Loucy (cell line): ENCODE measurements around the gene URI1.

Source experiments
- CTCF ChIP-seq: fragments of 200-600 bp; sonication (generic); conservative IDR thresholded peaks from 2 replicates; pipeline ENCODE4 v1.5.1; 2014; ENCODE audit warnings: mild to moderate bottlenecking, antibody characterized with exemption, low read length
- EZH2phosphoT487 ChIP-seq: fragments of 200-600 bp; IDR thresholded peaks from 2 replicates; pipeline ENCODE4 v1.6.1; 2018; ENCODE audit warnings: antibody characterized with exemption, mild to moderate bottlenecking, moderate library complexity, borderline replicate concordance

- TF ChIP-seq CTCF, result no peak
- TF ChIP-seq EZH2phosphoT487, result no peak
Measured at GRCh38 chr19:29917911-29918310, 24.1 kb upstream of the URI1 start.
